Fibroblast of villous mesenchyme (primary cell): ENCODE results near the gene TEDC2. TPM values are rescaled to one million over a fixed set of nuclear protein-coding genes. Genes with fewer than 3 reads are reported as not detected.

Source experiments
- DNase-seq: peaks from one replicate; pipeline ENCODE4 v3.0.0-alpha.2; 2010; ENCODE audit warnings: low read depth
- H3K4me3 ChIP-seq: 2 replicates; pipeline ENCODE4 v1.5.1; 2011; ENCODE audit warnings: low read depth, mild to moderate bottlenecking, low read length
- CTCF ChIP-seq: IDR thresholded peaks from 2 replicates; pipeline ENCODE4 v1.5.1; 2012; ENCODE audit warnings: low read depth, mild to moderate bottlenecking, low read length; ENCODE audit not compliant: insufficient read depth
- total RNA-seq: library from RNA; depleted of rRNA; stranded (reverse); fragments of >200 nt; gene quantifications from 2 replicates; pipeline ENCODE4 v1.2.3, GENCODE V29; 2012

The TEDC2 gene
- total RNA-seq, 1 donor = 6.9 TPM

GRCh38 chr16:2499890-2500429, 40.1 kb downstream of the TEDC2 start:
- no peak for DNase-seq
- no peak overlapping the region for H3K4me3 ChIP-seq
- TF ChIP-seq CTCF = no peak

- TF ChIP-seq CTCF = no peak
- DNase-seq = no peak
- H3K4me3 ChIP-seq = no peak overlapping the region
Measured at GRCh38 chr16:2500430-2500917, 40.6 kb downstream of the TEDC2 start.

GRCh38 chr16:2500918-2501750, 41.2 kb downstream of the TEDC2 start:
- peak overlapping the region; percentile 43 for H3K4me3 ChIP-seq
- TF ChIP-seq CTCF = peak; percentile 97
- peak; percentile 85 for DNase-seq

GRCh38 chr16:2501946-2502895, 42.3 kb downstream of the TEDC2 start:
- DNase-seq = no peak
- TF ChIP-seq CTCF = no peak
- H3K4me3 ChIP-seq = no peak overlapping the region

- no peak for DNase-seq
- no peak for TF ChIP-seq CTCF
- no peak overlapping the region for H3K4me3 ChIP-seq
Measured at GRCh38 chr16:2505695-2506094, 45.8 kb downstream of the TEDC2 start.

GRCh38 chr16:2507052-2507659, 47.2 kb downstream of the TEDC2 start:
- no peak overlapping the region for H3K4me3 ChIP-seq
- no peak for TF ChIP-seq CTCF
- DNase-seq = no peak
